Subcutaneous adipose tissue (tissue), 4 donors: ENCODE data around the gene SMURF1. TPM values are rescaled to one million over a fixed set of nuclear protein-coding genes. Genes with fewer than 3 reads are reported as not detected.

Experiments used
- CTCF ChIP-seq: fragments of 450-650 bp; IDR thresholded peaks from one replicate; pipeline ENCODE4 v1.5.1; 2016; ENCODE audit warnings: low read depth, mild to moderate bottlenecking, control low read depth, antibody characterized with exemption, moderate library complexity
- total RNA-seq, 4 donors: library from RNA; depleted of rRNA; stranded (reverse); fragments of >200 nt; gene quantifications; one replicate each; pipeline ENCODE4 v1.1.0, GENCODE V29; 2016

The SMURF1 gene
- total RNA-seq, 4 donors from 2014 or later: 24.0 to 49.4 (median 25.2) TPM

GRCh38 chr7:99165816-99166215, 21.9 kb upstream of the SMURF1 start:
- TF ChIP-seq CTCF: no peak

GRCh38 chr7:99156649-99157048, 12.7 kb upstream of the SMURF1 start:
- no peak for TF ChIP-seq CTCF

GRCh38 chr7:99155211-99155610, 11.3 kb upstream of the SMURF1 start:
- TF ChIP-seq CTCF: no peak

GRCh38 chr7:99146979-99147378, 3.1 kb upstream of the SMURF1 start:
- no peak for TF ChIP-seq CTCF

- TF ChIP-seq CTCF: no peak
Observed at GRCh38 chr7:99143521-99143852, 421 bp downstream of the SMURF1 start.

- TF ChIP-seq CTCF: no peak
Observed at GRCh38 chr7:99142727-99143520, 984 bp downstream of the SMURF1 start.

GRCh38 chr7:99141841-99142726, 1.8 kb downstream of the SMURF1 start:
- no peak for TF ChIP-seq CTCF
